HG03025 (cell line): ENCODE data around the gene HIVEP3.

Experiments used
- ATAC-seq: cut with Tn5 transposase; IDR thresholded peaks from one replicate; pipeline ENCODE4 v1.9.1; 2021; ENCODE audit warnings: mild to moderate bottlenecking, moderate library complexity; ENCODE audit not compliant: unreplicated experiment, low FRiP score

Gene HIVEP3

DNA sequence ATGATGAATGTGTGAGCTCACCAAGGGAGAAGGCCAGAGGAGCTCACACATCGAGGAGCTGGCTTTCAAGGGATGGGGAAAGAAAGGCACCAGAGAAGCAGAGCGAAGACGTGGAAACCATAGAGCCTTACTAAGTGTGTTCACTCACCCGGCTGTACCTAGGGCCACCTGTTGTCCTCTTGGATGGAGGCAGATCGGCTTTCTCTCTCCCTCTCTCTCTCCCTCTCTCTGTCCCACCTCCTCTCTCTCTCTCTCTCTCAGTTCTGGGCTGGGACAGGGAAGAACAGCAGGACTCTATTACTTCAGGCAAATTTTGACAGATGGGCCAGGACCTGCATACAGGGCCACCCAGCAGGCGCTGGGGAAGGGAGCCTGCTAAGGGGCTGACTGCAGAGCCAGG, 64.8 kb downstream of the HIVEP3 start:
- ATAC-seq: no peak

GRCh38 chr1:41852091-41852490, 66.6 kb downstream of the HIVEP3 start:
- no peak for ATAC-seq

GRCh38 chr1:41851589-41851988, 67.1 kb downstream of the HIVEP3 start:
- ATAC-seq: no peak

DNA sequence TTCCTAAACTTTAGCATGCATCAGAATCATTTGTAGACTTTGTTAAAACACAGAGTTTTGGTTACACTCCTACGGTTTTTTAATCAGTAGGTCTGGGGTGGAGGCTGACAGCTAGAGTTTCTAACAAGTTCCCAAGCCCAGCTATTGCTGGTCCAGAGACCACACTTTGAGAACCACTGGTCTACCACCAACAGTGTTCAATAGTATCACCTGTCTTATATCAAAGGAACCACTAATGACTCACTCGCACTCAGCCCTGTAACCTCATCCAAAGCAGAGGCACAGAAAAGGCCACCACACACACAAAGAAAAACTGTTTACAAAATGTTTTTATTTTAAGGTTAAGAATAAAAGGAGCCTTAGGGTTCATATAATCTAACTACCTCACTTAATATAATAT, 68.7 kb downstream of the HIVEP3 start:
- ATAC-seq: no peak

- no peak for ATAC-seq
Observed at GRCh38 chr1:41849211-41849759, 69.4 kb downstream of the HIVEP3 start.

DNA sequence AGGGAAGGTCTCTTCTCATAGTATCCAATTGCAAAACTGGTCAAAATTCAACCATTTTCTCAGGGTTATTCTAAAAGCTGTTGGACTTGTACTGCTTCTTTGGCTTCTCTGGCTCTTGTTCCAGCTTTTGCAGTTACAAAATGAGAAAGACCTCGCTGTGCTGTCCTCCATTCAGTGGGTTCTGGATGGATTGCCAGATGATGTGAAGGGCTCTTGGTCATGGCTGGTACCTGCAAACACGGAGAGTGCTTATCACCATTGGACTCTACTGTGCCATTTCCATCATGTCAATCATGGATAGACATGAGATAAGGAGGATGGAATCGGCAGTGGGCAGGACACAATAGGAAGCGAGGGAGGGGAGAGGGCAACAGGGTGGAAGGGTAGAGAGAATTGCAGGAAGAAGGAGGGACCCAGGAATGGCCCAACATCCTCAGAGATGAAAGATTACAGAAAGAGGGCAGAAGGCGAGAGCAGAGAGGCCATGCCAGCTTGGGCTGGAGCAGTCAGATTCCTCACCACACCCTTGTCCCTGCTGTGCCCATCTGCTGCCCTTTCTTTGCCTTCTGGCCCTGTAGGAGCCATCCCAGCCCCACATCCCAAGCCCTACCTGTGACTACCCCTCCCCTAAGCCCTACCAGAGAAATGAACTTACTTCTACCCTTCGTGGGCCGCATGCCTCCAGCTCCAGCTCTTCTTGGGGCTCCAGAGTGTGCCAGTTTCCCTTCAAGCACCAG, 70.3 kb downstream of the HIVEP3 start:
- no peak for ATAC-seq

GRCh38 chr1:41847733-41848132, 71.0 kb downstream of the HIVEP3 start:
- no peak for ATAC-seq

- no peak for ATAC-seq
Observed at GRCh38 chr1:41846625-41847405, 71.9 kb downstream of the HIVEP3 start.

DNA sequence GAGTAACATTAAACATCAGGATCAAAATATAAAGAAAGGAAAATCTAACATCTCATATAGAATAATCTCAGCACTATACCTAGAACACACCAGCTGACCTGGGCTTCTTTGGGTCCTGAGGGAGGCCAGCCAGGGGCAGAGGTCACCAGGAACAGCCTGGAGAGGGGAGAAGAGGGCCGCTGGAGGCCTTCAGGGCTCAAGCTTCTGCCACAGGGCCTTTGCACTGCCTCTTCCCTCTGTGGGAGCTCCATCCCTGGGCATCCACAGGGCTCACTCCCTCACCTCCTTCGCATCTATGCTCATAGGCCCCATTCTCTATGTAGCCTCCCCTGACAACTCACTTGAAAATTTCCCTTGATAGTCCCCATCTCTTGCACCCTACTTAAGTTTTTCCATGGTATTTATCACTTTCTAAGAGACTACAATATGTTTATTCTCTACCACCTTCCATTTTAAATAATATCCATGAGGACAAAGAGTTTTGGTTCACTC, 73.9 kb downstream of the HIVEP3 start:
- ATAC-seq: no peak

GRCh38 chr1:41844255-41844654, 74.5 kb downstream of the HIVEP3 start:
- ATAC-seq: no peak

GRCh38 chr1:41842993-41843755, 75.5 kb downstream of the HIVEP3 start:
- ATAC-seq: no peak

- ATAC-seq: no peak
Observed at GRCh38 chr1:41842326-41842725, 76.4 kb downstream of the HIVEP3 start.

- no peak for ATAC-seq
Observed at GRCh38 chr1:41840592-41841246, 78.0 kb downstream of the HIVEP3 start.

- ATAC-seq: no peak
Observed at GRCh38 chr1:41838266-41838665, 80.5 kb downstream of the HIVEP3 start.

GRCh38 chr1:41837691-41838090, 81.0 kb downstream of the HIVEP3 start:
- no peak for ATAC-seq

DNA sequence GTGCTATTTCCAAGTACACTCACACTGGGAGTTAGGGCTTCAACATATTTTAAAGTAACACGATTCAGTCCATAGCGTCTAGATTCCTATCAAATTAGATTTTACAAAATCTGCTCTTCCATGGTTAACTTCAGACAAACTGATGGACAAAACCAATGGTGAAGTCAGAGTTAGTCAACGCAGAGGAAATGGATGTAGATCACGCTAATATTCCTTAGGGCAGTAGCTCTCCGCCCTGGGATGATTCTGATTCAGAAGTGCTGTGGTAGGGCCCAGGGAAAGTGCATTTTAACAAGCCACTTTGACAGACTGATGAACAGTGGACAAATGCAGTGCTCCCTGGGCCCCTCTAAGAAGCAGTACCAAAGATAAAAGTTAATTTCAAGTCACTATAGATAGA, 83.2 kb downstream of the HIVEP3 start:
- no peak for ATAC-seq

DNA sequence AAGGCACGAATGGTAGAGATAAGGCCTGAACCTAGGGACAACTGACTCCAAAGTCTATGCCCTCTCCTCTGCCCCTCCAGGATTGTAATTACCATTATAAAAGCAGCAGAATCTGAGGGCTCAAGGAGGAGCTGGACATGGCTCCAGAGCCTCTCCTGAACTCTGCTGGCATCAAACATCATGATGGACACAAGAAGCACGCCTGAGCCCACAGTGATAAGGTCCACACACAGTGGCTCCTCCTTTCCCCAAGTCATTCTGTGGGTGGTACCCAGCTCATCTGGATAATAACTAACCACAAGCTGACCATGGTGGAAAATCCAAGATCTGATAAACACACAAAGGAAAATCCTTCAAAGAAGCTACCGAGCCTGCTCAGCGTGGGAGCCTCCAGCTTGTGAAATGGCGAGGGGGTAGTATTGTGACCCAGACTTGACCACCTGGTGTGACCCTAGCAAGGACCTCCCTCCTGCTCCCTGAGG, 85.2 kb downstream of the HIVEP3 start:
- ATAC-seq: no peak

GRCh38 chr1:41830726-41831125, 88.0 kb downstream of the HIVEP3 start:
- ATAC-seq: no peak

GRCh38 chr1:41827991-41828570, 90.6 kb downstream of the HIVEP3 start:
- no peak for ATAC-seq

- no peak for ATAC-seq
Observed at GRCh38 chr1:41823471-41823870, 95.3 kb downstream of the HIVEP3 start.
